RWPE2 (cell line): ENCODE measurements around the gene NDUFA11.
"Not testable (repeated sequence)": the region's sequence is repeated elsewhere in the genome, so short reads cannot be mapped to it uniquely, and the experiment has no call there.

Source experiments
- ATAC-seq: fragments of 200-7000 bp; cut with Tn5 transposase; 3 replicates; pipeline ENCODE4 v1.9.1; 2021; ENCODE audit warnings: low read depth
- DNase-seq: peaks from one replicate; pipeline ENCODE4 v3.0.0-alpha.2; 2020; ENCODE audit warnings: low spot score
- H3K27ac ChIP-seq: fragments of 450-650 bp; 2 replicates; pipeline ENCODE4 v1.5.1; 2017; ENCODE audit warnings: mild to moderate bottlenecking; ENCODE audit not compliant: poor library complexity, severe bottlenecking
- H3K27me3 ChIP-seq: fragments of 250-450 bp; sonication (Bioruptor Pico); 2 replicates; pipeline ENCODE4 v1.5.1; 2021; ENCODE audit warnings: mild to moderate bottlenecking, moderate library complexity; ENCODE audit not compliant: insufficient read depth, poor library complexity, severe bottlenecking
- H3K36me3 ChIP-seq: fragments of 250-450 bp; sonication (Bioruptor Pico); 2 replicates; pipeline ENCODE4 v1.5.1; 2020; ENCODE audit warnings: low read depth, mild to moderate bottlenecking, moderate library complexity
- H3K4me1 ChIP-seq: fragments of 250-450 bp; sonication (Bioruptor Pico); 2 replicates; pipeline ENCODE4 v1.5.1; 2021; ENCODE audit warnings: mild to moderate bottlenecking, moderate library complexity; ENCODE audit not compliant: insufficient read depth, poor library complexity, severe bottlenecking
- H3K4me3 ChIP-seq: fragments of 250-450 bp; sonication (Bioruptor Pico); 2 replicates; pipeline ENCODE4 v1.5.1; 2021; ENCODE audit warnings: mild to moderate bottlenecking, moderate library complexity; ENCODE audit not compliant: severe bottlenecking
- H3K9me3 ChIP-seq: fragments of 250-450 bp; sonication (Bioruptor Pico); 2 replicates; pipeline ENCODE4 v1.5.1; 2021; ENCODE audit warnings: mild to moderate bottlenecking, moderate library complexity; ENCODE audit not compliant: severe bottlenecking
- CTCF ChIP-seq: fragments of 450-650 bp; IDR thresholded peaks from one replicate; pipeline ENCODE4 v1.5.1; 2017; ENCODE audit warnings: mild to moderate bottlenecking, moderate library complexity; ENCODE audit not compliant: poor library complexity, severe bottlenecking

NDUFA11 gene

GRCh38 chr19:5877427-5877826 is 26.2 kb downstream of the NDUFA11 start:
- no peaks in the 10 kb centered on the region for H3K27me3 ChIP-seq
- TF ChIP-seq CTCF = no peak
- H3K4me3 ChIP-seq = no peak overlapping the region
- no peak overlapping the region for H3K27ac ChIP-seq
- ATAC-seq = no peak
- no peaks in the 10 kb centered on the region for H3K4me1 ChIP-seq
- H3K36me3 ChIP-seq = no peaks in the 10 kb centered on the region
- DNase-seq = no peak
- H3K9me3 ChIP-seq = no peaks in the 10 kb centered on the region

GRCh38 chr19:5874496-5874895 is 29.1 kb downstream of the NDUFA11 start:
- not testable (repeated sequence) for H3K9me3 ChIP-seq, H3K27me3 ChIP-seq, H3K27ac ChIP-seq, H3K4me1 ChIP-seq, ATAC-seq, H3K36me3 ChIP-seq, DNase-seq, H3K4me3 ChIP-seq

GRCh38 chr19:5873617-5874199 is 29.9 kb downstream of the NDUFA11 start:
- no peak overlapping the region for H3K4me3 ChIP-seq
- ATAC-seq (no peak), DNase-seq (no peak)
- no peaks in the 10 kb centered on the region for H3K36me3 ChIP-seq
- H3K4me1 ChIP-seq = no peaks in the 10 kb centered on the region
- no peak for TF ChIP-seq CTCF
- H3K27me3 ChIP-seq = no peaks in the 10 kb centered on the region
- H3K9me3 ChIP-seq = no peaks in the 10 kb centered on the region
- H3K27ac ChIP-seq = no peak overlapping the region

- no peak overlapping the region for H3K27ac ChIP-seq
- H3K9me3 ChIP-seq = no peaks in the 10 kb centered on the region
- ATAC-seq (no peak), DNase-seq (no peak)
- no peaks in the 10 kb centered on the region for H3K36me3 ChIP-seq
- no peaks in the 10 kb centered on the region for H3K27me3 ChIP-seq
- TF ChIP-seq CTCF = no peak
- no peaks in the 10 kb centered on the region for H3K4me1 ChIP-seq
- H3K4me3 ChIP-seq = no peak overlapping the region
Observed at GRCh38 chr19:5870986-5871394, 32.6 kb downstream of the NDUFA11 start.

GRCh38 chr19:5867201-5868136 is 36.1 kb downstream of the NDUFA11 start:
- Histone ChIP-seq H3K4me3 (no peak overlapping the region), H3K27me3 (no peaks in the 10 kb centered on the region), H3K36me3 (no peaks in the 10 kb centered on the region), H3K9me3 (no peaks in the 10 kb centered on the region), H3K27ac (no peak overlapping the region), H3K4me1 (no peaks in the 10 kb centered on the region)
- TF ChIP-seq CTCF = no peak
- DNase-seq (no peak), ATAC-seq (no peak)
